HFFc6 (cell line): ENCODE results near the gene SH2D5. TPM values are rescaled to one million over a fixed set of nuclear protein-coding genes. Genes with fewer than 3 reads are reported as not detected.

Source experiments
- DNase-seq: peaks from one replicate; pipeline ENCODE4 v3.0.0-alpha.2; 2018
- H3K27ac Mint-ChIP-seq: 2 replicates; pipeline ENCODE4 v1.8.0; 2020; ENCODE audit warnings: mild to moderate bottlenecking, mixed read lengths
- H3K27me3 Mint-ChIP-seq: 2 replicates; pipeline ENCODE4 v1.8.0; 2021; ENCODE audit warnings: mild to moderate bottlenecking, moderate library complexity, mixed read lengths; ENCODE audit not compliant: insufficient read depth
- H3K36me3 Mint-ChIP-seq: 2 replicates; pipeline ENCODE4 v1.8.0; 2021; ENCODE audit warnings: low read depth, mixed read lengths
- H3K4me1 Mint-ChIP-seq: 2 replicates; pipeline ENCODE4 v1.8.0; 2020; ENCODE audit warnings: low read depth, mixed read lengths
- H3K4me3 Mint-ChIP-seq: 2 replicates; pipeline ENCODE4 v1.8.0; 2020; ENCODE audit warnings: mild to moderate bottlenecking, moderate library complexity, mixed read lengths
- H3K9me3 Mint-ChIP-seq: 2 replicates; pipeline ENCODE4 v1.8.0; 2020; ENCODE audit warnings: mild to moderate bottlenecking, mixed read lengths
- CTCF ChIP-seq: fragments of 200-600 bp; sonication (generic); IDR thresholded peaks from 2 replicates; pipeline ENCODE4 v1.5.0; 2021; ENCODE audit warnings: antibody characterized with exemption, mild to moderate bottlenecking
- total RNA-seq, 6 experiments: library from RNA; stranded (reverse); fragmentation: NEBNext Ultra II Directional; extraction: Animal tissue kit (Norgen Biotek cat#: 25700); gene quantifications; 2 replicates in 1 of 6; 3 replicates in 5 of 6; pipeline ENCODE4 v1.2.3, GENCODE V29; 2021

SH2D5 gene
- total RNA-seq, 6 experiments from 2014 or later: 12.0 to 15.9 (median 13.2) TPM

- no peaks in the 10 kb centered on the region; the same call in 1 of the 2 replicates for H3K4me1 Mint-ChIP-seq
- TF ChIP-seq CTCF: no peak
- peaks cover 6% of the 10 kb centered on the region for H3K36me3 Mint-ChIP-seq
- H3K9me3 Mint-ChIP-seq: no peaks in the 10 kb centered on the region
- no peak for DNase-seq
- H3K4me3 Mint-ChIP-seq: no peak overlapping the region
- H3K27me3 Mint-ChIP-seq: no peaks in the 10 kb centered on the region
- H3K27ac Mint-ChIP-seq: no peak overlapping the region
Measured at GRCh38 chr1:20670936-20671335, 61.6 kb downstream of the SH2D5 start.

Other genes with a start within 250 kb of the SH2D5 start
- gene CAMK2N1, start 246.5 kb downstream of the SH2D5 start, total RNA-seq: 10 to 100 TPM; 40.3 to 57.8 (median 42.6) TPM
- gene MUL1, start 224.6 kb downstream of the SH2D5 start, total RNA-seq: 10 to 100 TPM; 26.9 to 36.4 (median 27.8) TPM
- under 1 TPM in 1 of 6 experiments, not detected in 5; 0.07 TPM for gene FAM43B, start 180.1 kb downstream of the SH2D5 start, total RNA-seq
- 10 to 100 TPM in 4 of 6 experiments, 1 to 10 TPM in 2; 6.7 to 15.4 (median 13.3) TPM for gene CDA, start 143.6 kb downstream of the SH2D5 start, total RNA-seq
- 100 to 1,000 TPM in 3 of 6 experiments, 10 to 100 TPM in 3; 89.9 to 134 (median 99.1) TPM for gene PINK1, start 99.2 kb downstream of the SH2D5 start, total RNA-seq
- 100 to 1,000 TPM; 266 to 291 (median 281) TPM for gene DDOST, start 71.3 kb downstream of the SH2D5 start, total RNA-seq
- 1 to 10 TPM; 5.8 to 8.1 (median 7.4) TPM for gene KIF17, start 14.7 kb downstream of the SH2D5 start, total RNA-seq
- gene HP1BP3, start 54.6 kb upstream of the SH2D5 start, total RNA-seq: 100 to 1,000 TPM; 171 to 207 (median 200) TPM